ENCODE measurements around the gene WARS2. TPM values are rescaled to one million over a fixed set of nuclear protein-coding genes. Genes with fewer than 3 reads are reported as not detected.

WARS2 gene
- polyA plus RNA-seq, 2 of the 4 experiments (the other 2 are of a cell fraction) = 5.9 to 7.9 TPM

GRCh38 chr1:119188926-119189325, 48.5 kb upstream of the WARS2 start:
- Histone ChIP-seq H3K4me2 (no peak overlapping the region), H3K27ac (no peak overlapping the region), H3K4me3 (no peak overlapping the region), H3K4me1 (no peaks in the 10 kb centered on the region), H3K9me3 (no peaks in the 10 kb centered on the region)
- ChIA-PET CTCF (no interaction called here), POLR2A (no interaction called here)
- TF ChIP-seq EHF (CRISPR knock-in tag; IDR thresholded peaks at IDR 0.05) (no peak), NPAS2 (CRISPR knock-in tag; IDR thresholded peaks at IDR 0.05; ENCODE audit: borderline replicate concordance) (no peak), RAD21 (conservative IDR thresholded peaks at IDR 0.05 in 1 of 2, IDR thresholded peaks at IDR 0.05 in 1 of 2) (no peak), ZSCAN20 (CRISPR knock-in tag; IDR thresholded peaks at IDR 0.05) (no peak), PBX3 (IDR thresholded peaks at IDR 0.05) (no peak), EP300 (IDR thresholded peaks at IDR 0.05) (no peak), KDM5A (IDR thresholded peaks at IDR 0.05) (no peak), MAZ (IDR thresholded peaks at IDR 0.05; ENCODE audit: borderline replicate concordance, low read depth, low read length) (no peak), HDAC2 (IDR thresholded peaks at IDR 0.05) (no peak), CBX2 (IDR thresholded peaks at IDR 0.05; ENCODE audit: borderline replicate concordance, low read depth) (no peak), BCL3 (IDR thresholded peaks at IDR 0.05) (no peak), NFE2L2 (conservative IDR thresholded peaks at IDR 0.05; ENCODE audit: low read length) (no peak), MAFK (IDR thresholded peaks at IDR 0.05; ENCODE audit: partially characterized antibody) (no peak), RARB (CRISPR knock-in tag; IDR thresholded peaks at IDR 0.05) (no peak), GATA3 (IDR thresholded peaks at IDR 0.05; ENCODE audit: borderline replicate concordance) (no peak)
- TF ChIP-seq, protein P1, sequence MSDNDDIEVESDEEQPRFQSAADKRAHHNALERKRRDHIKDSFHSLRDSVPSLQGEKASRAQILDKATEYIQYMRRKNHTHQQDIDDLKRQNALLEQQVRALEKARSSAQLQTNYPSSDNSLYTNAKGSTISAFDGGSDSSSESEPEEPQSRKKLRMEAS (IDR thresholded peaks at IDR 0.05) = no peak
- no peak for ATAC-seq
- 77% methylated on average over 3 of the region's 3 CpGs for WGBS (ENCODE audit: missing lambda C conversion rate)
- FAIRE-seq = no peak
- no peak for DNase-seq (ENCODE audit: low read depth in 1 of 2, low spot score in 1 of 2)

- 98% methylated on average over 2 of the region's 2 CpGs for WGBS (ENCODE audit: missing lambda C conversion rate)
- TF ChIP-seq NR3C1 (IDR thresholded peaks at IDR 0.05) = no peak
- no peak for TF ChIP-seq HOXB13 (CRISPR knock-in tag; IDR thresholded peaks at IDR 0.05; ENCODE audit: low read depth)
- TF ChIP-seq, protein P1 (IDR thresholded peaks at IDR 0.05) = no peak
- TF ChIP-seq SMC3 (IDR thresholded peaks at IDR 0.05) = no peak
- no peak for TF ChIP-seq ESRRA (IDR thresholded peaks at IDR 0.05; ENCODE audit: borderline replicate concordance, low read length)
- TF ChIP-seq CBX2 (IDR thresholded peaks at IDR 0.05; ENCODE audit: borderline replicate concordance, low read depth) = no peak
- TF ChIP-seq FOXS1 (CRISPR knock-in tag; IDR thresholded peaks at IDR 0.05) = no peak
- no peak for TF ChIP-seq PHF8 (IDR thresholded peaks at IDR 0.05; ENCODE audit: borderline replicate concordance, low read depth)
- no peak for TF ChIP-seq RARB (CRISPR knock-in tag; IDR thresholded peaks at IDR 0.05)
- no peak for TF ChIP-seq RCOR1 (IDR thresholded peaks at IDR 0.05; ENCODE audit: low read depth, low read length)
- no peak for TF ChIP-seq BCL3 (IDR thresholded peaks at IDR 0.05)
- ChIA-PET CTCF (interaction anchor here (0.6 kb wide), 1 partner anchor 47 kb away, joined by 3 read pairs; the partner anchor contains the start of gene WARS2), POLR2A (no interaction called here)
- Histone ChIP-seq H3K4me2 (no peak overlapping the region), H3K9me3 (no peaks in the 10 kb centered on the region), H3K4me3 (no peak overlapping the region), H3K27ac (no peak overlapping the region), H3K4me1 (no peaks in the 10 kb centered on the region)
- ATAC-seq = no peak
- DNase-seq (ENCODE audit: low read depth in 1 of 2, low spot score in 1 of 2) = no peak
- no peak for FAIRE-seq
These were observed 47.0 kb upstream of the WARS2 start for GRCh38 chr1:119187416-119187815.
